Calu3 (cell line): ENCODE measurements around the gene TDRD10. TPM values are rescaled to one million over a fixed set of nuclear protein-coding genes. Genes with fewer than 3 reads are reported as not detected.
A peak's percentile ranks its signal among the peaks of the same experiment; 100 is the strongest.

Experiments
- BruUV-seq: library from RNA; stranded (reverse); fragments of 400-500 nt; replicated peaks from 2 replicates; lab custom pipeline; 2021; lab: Mats Ljungman, UMichigan
- CTCF ChIA-PET: fragments of 300-600 bp; sonication (Branson Sonifier 250); formaldehyde crosslinking; loops from one replicate; lab custom pipeline; 2022; ENCODE audit warnings: antibody characterized with exemption; lab: Charles Lee
- DNase-seq: peaks from one replicate; pipeline ENCODE4 v3.0.0; 2022
- H3K27ac Mint-ChIP-seq: one replicate; pipeline ENCODE4 v1.8.0; 2022; ENCODE audit warnings: mixed read lengths; ENCODE audit not compliant: unreplicated experiment
- H3K27me3 Mint-ChIP-seq: one replicate; pipeline ENCODE4 v1.8.0; 2022; ENCODE audit warnings: mixed read lengths; ENCODE audit not compliant: unreplicated experiment
- H3K36me3 Mint-ChIP-seq: one replicate; pipeline ENCODE4 v1.8.0; 2022; ENCODE audit warnings: mild to moderate bottlenecking, moderate library complexity, mixed read lengths; ENCODE audit not compliant: insufficient read depth, unreplicated experiment
- H3K4me1 Mint-ChIP-seq: one replicate; pipeline ENCODE4 v1.8.0; 2022; ENCODE audit warnings: mild to moderate bottlenecking, low read depth, mixed read lengths; ENCODE audit not compliant: unreplicated experiment
- H3K4me3 Mint-ChIP-seq: one replicate; pipeline ENCODE4 v1.8.0; 2022; ENCODE audit warnings: mild to moderate bottlenecking, low read depth, moderate library complexity, mixed read lengths; ENCODE audit not compliant: unreplicated experiment
- H3K9me3 Mint-ChIP-seq: one replicate; pipeline ENCODE4 v1.8.0; 2022; ENCODE audit warnings: low read depth, mixed read lengths; ENCODE audit not compliant: unreplicated experiment
- CTCF ChIP-seq: fragments of 200-600 bp; IDR thresholded peaks from one replicate; pipeline ENCODE4 v1.8.0; 2022; ENCODE audit warnings: antibody characterized with exemption; ENCODE audit not compliant: unreplicated experiment
- intact Hi-C: fragments of 100-400 bp; cut with micrococcal nuclease; formaldehyde crosslinking; loops from one replicate; pipeline ENCODE4 v1.10.0; 2022; ENCODE audit not compliant: unreplicated experiment
- total RNA-seq: library from RNA; stranded (reverse); gene quantifications from 2 replicates; pipeline ENCODE4 v1.2.3, GENCODE V29; 2022

TDRD10 gene
- total RNA-seq, 1 experiment from 2014 or later, result not detected

GRCh38 chr1:154468535-154469250 is 33.3 kb upstream of the TDRD10 start:
- BruUV-seq, result no TSS peak
- CTCF ChIA-PET, result interaction anchor here (0.6 to 1.4 kb wide), 4 partner anchors 8 to 114 kb away, joined by 3 read pairs; no protein-coding TSS in a partner anchor
- TF ChIP-seq CTCF, result no peak
- H3K4me1 Mint-ChIP-seq, result no peaks in the 10 kb centered on the region
- H3K27me3 Mint-ChIP-seq, result no peaks in the 10 kb centered on the region
- no peak overlapping the region for H3K27ac Mint-ChIP-seq
- no peak overlapping the region for H3K4me3 Mint-ChIP-seq
- no peak for DNase-seq
- no peaks in the 10 kb centered on the region for H3K36me3 Mint-ChIP-seq
- no peaks in the 10 kb centered on the region for H3K9me3 Mint-ChIP-seq
- intact Hi-C loops, result no loop called here

DNA sequence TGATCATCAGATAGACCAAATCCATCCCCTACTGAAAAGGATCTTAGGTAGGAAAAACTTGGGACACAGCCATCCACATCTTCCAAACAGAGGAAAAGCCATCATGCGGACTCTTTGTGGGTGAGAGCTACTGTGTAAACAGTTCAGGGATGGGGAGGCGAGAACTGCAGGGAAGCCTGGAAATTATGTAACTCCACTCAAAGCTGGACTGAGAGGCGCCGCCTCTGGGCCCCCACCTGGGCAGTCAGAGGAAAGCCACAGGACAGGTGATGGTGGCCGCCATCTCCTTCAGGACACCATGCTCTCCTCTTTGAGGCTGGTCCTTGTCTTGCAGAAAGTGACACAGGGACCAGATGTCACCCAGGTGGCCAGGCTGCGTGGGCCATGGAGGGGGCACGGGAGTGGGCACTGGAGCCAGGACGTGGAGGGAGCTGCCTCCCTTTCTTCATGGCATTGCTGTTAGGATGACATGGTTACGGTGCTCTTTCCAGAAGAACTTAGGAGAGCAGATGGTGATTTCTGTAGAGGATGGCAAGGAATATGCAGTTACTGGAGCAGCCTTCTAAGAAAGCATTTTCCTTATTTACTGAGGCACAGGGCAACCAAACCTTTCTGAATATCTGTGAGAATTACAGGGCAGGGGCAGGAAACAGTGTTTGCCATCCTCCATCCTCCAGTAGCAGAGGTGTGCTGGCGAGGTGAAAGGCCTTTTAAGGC is 32.0 kb upstream of the TDRD10 start:
- no peak overlapping the region for H3K4me3 Mint-ChIP-seq
- peaks cover 6% of the 10 kb centered on the region for H3K4me1 Mint-ChIP-seq
- no peaks in the 10 kb centered on the region for H3K9me3 Mint-ChIP-seq
- BruUV-seq, result no TSS peak
- TF ChIP-seq CTCF, result no peak
- CTCF ChIA-PET, result interaction anchor here (0.5 to 0.6 kb wide), 2 partner anchors 66 to 1112 kb away, joined by 4 read pairs; no protein-coding TSS in a partner anchor
- no peak overlapping the region for H3K27ac Mint-ChIP-seq
- no peak for DNase-seq
- no peaks in the 10 kb centered on the region for H3K36me3 Mint-ChIP-seq
- H3K27me3 Mint-ChIP-seq, result no peaks in the 10 kb centered on the region
- intact Hi-C loops, result no loop called here

- no peaks in the 10 kb centered on the region for H3K9me3 Mint-ChIP-seq
- intact Hi-C loops, result no loop called here
- no peak for TF ChIP-seq CTCF
- H3K27ac Mint-ChIP-seq, result no peak overlapping the region
- H3K4me3 Mint-ChIP-seq, result no peak overlapping the region
- H3K4me1 Mint-ChIP-seq, result peaks cover 9% of the 10 kb centered on the region
- no peaks in the 10 kb centered on the region for H3K36me3 Mint-ChIP-seq
- DNase-seq, result no peak
- no TSS peak for BruUV-seq
- H3K27me3 Mint-ChIP-seq, result no peaks in the 10 kb centered on the region
- CTCF ChIA-PET, result no interaction called here
These were observed 30.7 kb upstream of the TDRD10 start for GRCh38 chr1:154471304-154471703.

DNA sequence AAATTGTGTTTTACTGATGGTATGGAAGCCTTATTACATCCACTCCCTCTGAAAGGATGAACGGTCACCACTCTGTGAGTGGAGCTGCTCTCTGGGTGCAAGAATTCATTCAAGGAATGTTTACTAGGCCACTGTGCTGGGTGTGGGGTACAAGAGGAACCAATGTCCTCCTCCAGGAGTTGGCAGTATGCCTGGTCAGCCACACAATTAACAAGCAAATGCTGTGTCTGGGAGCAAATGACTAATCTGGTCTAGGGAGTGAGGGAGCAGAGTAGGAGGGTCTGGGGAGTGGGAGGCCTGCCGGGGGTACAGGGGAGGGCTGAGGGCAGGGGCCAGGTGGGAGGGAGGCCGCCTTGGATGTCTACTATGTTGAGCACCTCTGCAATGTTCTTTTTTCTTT is 27.2 kb upstream of the TDRD10 start:
- Mint-ChIP-seq H3K4me1 (peaks cover 35% of the 10 kb centered on the region), H3K27ac (no peak overlapping the region), H3K4me3 (no peak overlapping the region), H3K9me3 (no peaks in the 10 kb centered on the region), H3K36me3 (no peaks in the 10 kb centered on the region), H3K27me3 (no peaks in the 10 kb centered on the region)
- BruUV-seq, result no TSS peak
- no peak for TF ChIP-seq CTCF
- peak; percentile 88 for DNase-seq
- intact Hi-C loops, result no loop called here
- CTCF ChIA-PET, result interaction anchor here (0.6 to 0.7 kb wide), 3 partner anchors 69 to 188 kb away, joined by 3 to 4 read pairs (median 3); partner anchors contain the start of gene IL6R
